Loucy (cell line): ENCODE measurements around the gene CENPT.

Experiments used
- EZH2phosphoT487 ChIP-seq: fragments of 200-600 bp; IDR thresholded peaks from 2 replicates; pipeline ENCODE4 v1.6.1; 2018; ENCODE audit warnings: antibody characterized with exemption, mild to moderate bottlenecking, moderate library complexity, borderline replicate concordance
- TF ChIP-seq, protein P1 (sequence below): fragments of 200-600 bp; sonication (generic); conservative IDR thresholded peaks from 2 replicates; pipeline ENCODE4 v1.5.1; 2014; ENCODE audit warnings: mild to moderate bottlenecking, antibody characterized with exemption, low read length

DNA sequence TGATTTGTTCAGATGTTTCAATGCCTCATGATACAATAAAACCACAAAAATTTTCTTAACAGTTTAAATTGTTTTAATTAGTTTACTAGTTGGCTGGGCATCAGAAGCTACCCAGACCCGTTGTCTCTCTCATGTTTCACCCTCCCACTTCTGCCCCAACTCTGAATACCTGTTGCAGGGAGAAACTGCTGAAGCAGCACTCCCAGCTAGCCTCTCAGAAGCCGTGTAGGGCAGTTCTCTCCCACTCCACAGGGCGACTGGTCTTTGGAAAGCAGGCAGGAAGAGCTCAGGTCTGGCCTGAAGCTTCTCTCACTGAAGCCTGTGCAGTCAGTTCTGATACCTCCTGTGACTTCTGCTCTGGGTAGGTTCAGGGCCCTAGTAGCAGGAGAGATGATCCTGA is 23.8 kb upstream of the CENPT start:
- TF ChIP-seq, protein P1, sequence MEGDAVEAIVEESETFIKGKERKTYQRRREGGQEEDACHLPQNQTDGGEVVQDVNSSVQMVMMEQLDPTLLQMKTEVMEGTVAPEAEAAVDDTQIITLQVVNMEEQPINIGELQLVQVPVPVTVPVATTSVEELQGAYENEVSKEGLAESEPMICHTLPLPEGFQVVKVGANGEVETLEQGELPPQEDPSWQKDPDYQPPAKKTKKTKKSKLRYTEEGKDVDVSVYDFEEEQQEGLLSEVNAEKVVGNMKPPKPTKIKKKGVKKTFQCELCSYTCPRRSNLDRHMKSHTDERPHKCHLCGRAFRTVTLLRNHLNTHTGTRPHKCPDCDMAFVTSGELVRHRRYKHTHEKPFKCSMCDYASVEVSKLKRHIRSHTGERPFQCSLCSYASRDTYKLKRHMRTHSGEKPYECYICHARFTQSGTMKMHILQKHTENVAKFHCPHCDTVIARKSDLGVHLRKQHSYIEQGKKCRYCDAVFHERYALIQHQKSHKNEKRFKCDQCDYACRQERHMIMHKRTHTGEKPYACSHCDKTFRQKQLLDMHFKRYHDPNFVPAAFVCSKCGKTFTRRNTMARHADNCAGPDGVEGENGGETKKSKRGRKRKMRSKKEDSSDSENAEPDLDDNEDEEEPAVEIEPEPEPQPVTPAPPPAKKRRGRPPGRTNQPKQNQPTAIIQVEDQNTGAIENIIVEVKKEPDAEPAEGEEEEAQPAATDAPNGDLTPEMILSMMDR: no peak
- no peak for TF ChIP-seq EZH2phosphoT487
